Upper lobe of right lung (tissue), 1 donor: Measurements from ENCODE around the gene CPAMD8. TPM values are rescaled to one million over a fixed set of nuclear protein-coding genes. Genes with fewer than 3 reads are reported as not detected.
A peak's percentile ranks its signal among the peaks of the same experiment; 100 is the strongest.
"Not testable (repeated sequence)": the region's sequence is repeated elsewhere in the genome, so short reads cannot be mapped to it uniquely, and the experiment has no call there.

Experiments
- ATAC-seq: fragments of 200-7000 bp; cut with Tn5 transposase; one replicate; pipeline ENCODE4 v1.9.1; 2020; ENCODE audit warnings: mild to moderate bottlenecking, moderate library complexity
- DNase-seq: peaks from one replicate; pipeline ENCODE4 v3.0.0-alpha.2; 2020
- H3K27ac ChIP-seq: fragments of 200-600 bp; one replicate; pipeline ENCODE4 v1.8.0; 2022
- H3K27me3 ChIP-seq: fragments of 200-600 bp; one replicate; pipeline ENCODE4 v1.8.0; 2022; ENCODE audit warnings: mild to moderate bottlenecking
- H3K36me3 ChIP-seq: fragments of 200-600 bp; one replicate; pipeline ENCODE4 v1.8.0; 2022
- H3K4me1 ChIP-seq: fragments of 200-600 bp; one replicate; pipeline ENCODE4 v1.8.0; 2022
- H3K4me3 ChIP-seq: fragments of 200-600 bp; one replicate; pipeline ENCODE4 v1.8.0; 2022; ENCODE audit warnings: mild to moderate bottlenecking
- H3K9me3 ChIP-seq: fragments of 200-600 bp; one replicate; pipeline ENCODE4 v1.8.0; 2022
- CTCF ChIP-seq: fragments of 200-600 bp; IDR thresholded peaks from one replicate; pipeline ENCODE4 v1.8.0; 2022; ENCODE audit warnings: antibody characterized with exemption
- intact Hi-C: fragments of 100-400 bp; cut with DNase I; formaldehyde crosslinking; loops from one replicate; pipeline ENCODE4 v1.11.0; 2022
- total RNA-seq: library from RNA; stranded (reverse); fragmentation: NEBNext Ultra II Directional; extraction: Animal tissue kit (Norgen Biotek cat#: 25700); gene quantifications from one replicate; pipeline ENCODE4 v1.2.1, GENCODE V29; 2021
- donor health status: DM: no; HTN: yes; CAD: no; lungs with severe emphysema.

The CPAMD8 gene
- total RNA-seq, 1 donor from 2014 or later, result 50.9 TPM

- Histone ChIP-seq H3K9me3 (peaks cover 13% of the 10 kb centered on the region), H3K27me3 (no peaks in the 10 kb centered on the region), H3K4me1 (no peaks in the 10 kb centered on the region), H3K4me3 (no peak overlapping the region), H3K27ac (no peak overlapping the region), H3K36me3 (no peaks in the 10 kb centered on the region)
- ATAC-seq (no peak), DNase-seq (no peak)
- intact Hi-C loops, result no loop called here
- no peak for TF ChIP-seq CTCF
Measured at GRCh38 chr19:16938211-16938610, 88.4 kb downstream of the CPAMD8 start.

GRCh38 chr19:16937796-16938195 lies 88.8 kb downstream of the CPAMD8 start:
- H3K27me3 ChIP-seq, H3K36me3 ChIP-seq, H3K27ac ChIP-seq, ATAC-seq, DNase-seq, H3K4me3 ChIP-seq, intact Hi-C loops, H3K4me1 ChIP-seq: not testable (repeated sequence)
- peaks cover 13% of the 10 kb centered on the region for H3K9me3 ChIP-seq

- Histone ChIP-seq H3K9me3 (peaks cover 13% of the 10 kb centered on the region), H3K27me3 (no peaks in the 10 kb centered on the region), H3K36me3 (no peaks in the 10 kb centered on the region), H3K4me3 (no peak overlapping the region), H3K4me1 (no peaks in the 10 kb centered on the region), H3K27ac (no peak overlapping the region)
- no peak for TF ChIP-seq CTCF
- DNase-seq (no peak), ATAC-seq (no peak)
- intact Hi-C loops, result no loop called here
Measured at GRCh38 chr19:16936901-16937300, 89.7 kb downstream of the CPAMD8 start.

GRCh38 chr19:16934489-16934888 lies 92.1 kb downstream of the CPAMD8 start:
- ATAC-seq, result no peak
- intact Hi-C loops, result no loop called here

GRCh38 chr19:16931306-16931705 lies 95.3 kb downstream of the CPAMD8 start:
- ATAC-seq (no peak), DNase-seq (no peak)
- Histone ChIP-seq H3K27me3 (no peaks in the 10 kb centered on the region), H3K27ac (no peak overlapping the region), H3K9me3 (peaks cover 13% of the 10 kb centered on the region), H3K4me1 (no peaks in the 10 kb centered on the region), H3K4me3 (no peak overlapping the region), H3K36me3 (no peaks in the 10 kb centered on the region)
- intact Hi-C loops, result no loop called here
- TF ChIP-seq CTCF, result no peak

More at GRCh38 chr19:16934489-16934888, 92.1 kb downstream of the CPAMD8 start:
- DNase-seq, result no peak
- no peak for TF ChIP-seq CTCF
- H3K4me3 ChIP-seq, result no peak overlapping the region
- peaks cover 13% of the 10 kb centered on the region for H3K9me3 ChIP-seq
- no peak overlapping the region for H3K27ac ChIP-seq
- no peaks in the 10 kb centered on the region for H3K27me3 ChIP-seq
- no peaks in the 10 kb centered on the region for H3K4me1 ChIP-seq
- H3K36me3 ChIP-seq, result no peaks in the 10 kb centered on the region

- intact Hi-C loops, result no loop called here
- Histone ChIP-seq H3K9me3 (peaks cover 13% of the 10 kb centered on the region), H3K36me3 (no peaks in the 10 kb centered on the region), H3K27me3 (no peaks in the 10 kb centered on the region), H3K27ac (no peak overlapping the region), H3K4me1 (no peaks in the 10 kb centered on the region), H3K4me3 (no peak overlapping the region)
- TF ChIP-seq CTCF, result no peak
- ATAC-seq (no peak), DNase-seq (peak; percentile 38)
Measured at GRCh38 chr19:16930753-16931152, 95.9 kb downstream of the CPAMD8 start.
